BJ (cell line): Measurements from ENCODE around the gene COL8A1. TPM values are rescaled to one million over a fixed set of nuclear protein-coding genes. Genes with fewer than 3 reads are reported as not detected.

Source experiments
- CTCF ChIA-PET: fragments of 350-600 bp; formaldehyde crosslinking; extraction: SDS; loops from one replicate; lab custom pipeline; 2021; ENCODE audit warnings: antibody characterized with exemption, inconsistent platforms; lab: Yijun Ruan, JAX
- POLR2A ChIA-PET: fragments of 300-600 bp; sonication (Branson Sonifier 250); formaldehyde crosslinking; extraction: SDS; loops from one replicate; lab custom pipeline; 2021; ENCODE audit warnings: antibody characterized with exemption; lab: Charles Lee
- DNase-seq: peaks from one replicate; pipeline ENCODE4 v3.0.0-alpha.2; 2011; ENCODE audit warnings: low read depth
- H3K27me3 ChIP-seq: 2 replicates; pipeline ENCODE4 v1.6.0; 2011; ENCODE audit warnings: low read length; ENCODE audit not compliant: control insufficient read depth, insufficient read depth
- H3K36me3 ChIP-seq: 2 replicates; pipeline ENCODE4 v1.5.1; 2011; ENCODE audit warnings: low read length; ENCODE audit not compliant: control insufficient read depth, insufficient read depth
- H3K4me3 ChIP-seq: 2 replicates; pipeline ENCODE4 v1.5.1; 2011; ENCODE audit warnings: low read depth, mild to moderate bottlenecking, control low read depth, low read length
- polyA plus RNA-seq: library from polyadenylated mRNA; depleted of rRNA; stranded (reverse); fragments of >200 nt; gene quantifications from 2 replicates; pipeline ENCODE4 v1.2.3, GENCODE V29; 2011
- TF ChIP-seq, protein P1 (sequence below): IDR thresholded peaks from 2 replicates; pipeline ENCODE4 v1.5.1; 2011; ENCODE audit warnings: low read depth, mild to moderate bottlenecking, control low read depth, inconsistent platforms, low read length, moderate library complexity; ENCODE audit not compliant: insufficient read depth

Gene COL8A1
- polyA plus RNA-seq, 1 experiment = 186 TPM

DNA sequence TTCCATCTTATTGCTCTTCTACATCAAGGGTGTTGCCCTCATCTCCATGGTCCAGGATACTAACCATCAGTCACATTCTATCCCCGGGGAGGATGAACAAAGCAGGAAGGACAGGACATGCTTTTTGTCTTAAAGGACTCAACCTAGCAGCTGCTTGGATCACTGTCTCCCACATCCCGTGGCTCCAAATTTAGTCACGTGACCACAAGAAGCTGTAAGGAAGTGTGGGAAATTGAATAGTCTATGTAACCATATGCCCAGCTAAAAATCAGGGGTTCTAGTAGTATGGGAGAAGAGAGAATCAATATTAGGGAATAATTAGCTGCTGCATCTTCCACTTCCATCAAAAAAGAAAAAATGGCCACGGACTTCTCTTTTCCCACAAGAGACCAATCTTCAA is 161.0 kb downstream of the COL8A1 start:
- POLR2A ChIA-PET = no interaction called here
- Histone ChIP-seq H3K36me3 (peaks cover 1% of the 10 kb centered on the region), H3K27me3 (no peaks in the 10 kb centered on the region), H3K4me3 (no peak overlapping the region)
- DNase-seq = no peak
- TF ChIP-seq, protein P1, sequence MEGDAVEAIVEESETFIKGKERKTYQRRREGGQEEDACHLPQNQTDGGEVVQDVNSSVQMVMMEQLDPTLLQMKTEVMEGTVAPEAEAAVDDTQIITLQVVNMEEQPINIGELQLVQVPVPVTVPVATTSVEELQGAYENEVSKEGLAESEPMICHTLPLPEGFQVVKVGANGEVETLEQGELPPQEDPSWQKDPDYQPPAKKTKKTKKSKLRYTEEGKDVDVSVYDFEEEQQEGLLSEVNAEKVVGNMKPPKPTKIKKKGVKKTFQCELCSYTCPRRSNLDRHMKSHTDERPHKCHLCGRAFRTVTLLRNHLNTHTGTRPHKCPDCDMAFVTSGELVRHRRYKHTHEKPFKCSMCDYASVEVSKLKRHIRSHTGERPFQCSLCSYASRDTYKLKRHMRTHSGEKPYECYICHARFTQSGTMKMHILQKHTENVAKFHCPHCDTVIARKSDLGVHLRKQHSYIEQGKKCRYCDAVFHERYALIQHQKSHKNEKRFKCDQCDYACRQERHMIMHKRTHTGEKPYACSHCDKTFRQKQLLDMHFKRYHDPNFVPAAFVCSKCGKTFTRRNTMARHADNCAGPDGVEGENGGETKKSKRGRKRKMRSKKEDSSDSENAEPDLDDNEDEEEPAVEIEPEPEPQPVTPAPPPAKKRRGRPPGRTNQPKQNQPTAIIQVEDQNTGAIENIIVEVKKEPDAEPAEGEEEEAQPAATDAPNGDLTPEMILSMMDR = no peak
- CTCF ChIA-PET = interaction anchor here (0.6 to 1.1 kb wide), 3 partner anchors 9 to 138 kb away, joined by 3 to 8 read pairs (median 3); no protein-coding TSS in a partner anchor

DNA sequence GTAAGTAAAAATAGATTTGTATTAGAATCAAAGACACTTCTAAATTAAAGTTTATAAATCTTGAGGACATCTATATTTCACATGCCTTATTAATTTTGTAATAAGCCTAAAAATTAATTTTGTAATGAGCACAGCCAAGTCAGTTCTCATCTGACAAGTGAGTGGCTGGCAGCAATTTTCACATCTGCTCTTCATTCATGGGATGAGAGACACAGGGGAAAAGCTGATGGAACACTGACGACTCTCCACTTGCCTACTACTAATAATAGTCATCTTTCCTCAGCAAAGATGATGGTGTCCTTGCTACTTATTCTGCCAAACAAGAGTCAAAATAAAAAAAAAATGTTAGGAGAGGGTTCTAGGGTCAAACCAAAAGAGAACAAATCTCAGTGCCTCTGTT is 164.9 kb downstream of the COL8A1 start:
- ChIA-PET POLR2A (no interaction called here), CTCF (interaction anchor here (2.3 kb wide), 1 partner anchor 13 kb away, joined by 5 read pairs; no protein-coding TSS in a partner anchor)
- no peaks in the 10 kb centered on the region for H3K36me3 ChIP-seq
- DNase-seq = no peak
- TF ChIP-seq, protein P1 = no peak
- no peaks in the 10 kb centered on the region for H3K27me3 ChIP-seq
- H3K4me3 ChIP-seq = no peak overlapping the region

DNA sequence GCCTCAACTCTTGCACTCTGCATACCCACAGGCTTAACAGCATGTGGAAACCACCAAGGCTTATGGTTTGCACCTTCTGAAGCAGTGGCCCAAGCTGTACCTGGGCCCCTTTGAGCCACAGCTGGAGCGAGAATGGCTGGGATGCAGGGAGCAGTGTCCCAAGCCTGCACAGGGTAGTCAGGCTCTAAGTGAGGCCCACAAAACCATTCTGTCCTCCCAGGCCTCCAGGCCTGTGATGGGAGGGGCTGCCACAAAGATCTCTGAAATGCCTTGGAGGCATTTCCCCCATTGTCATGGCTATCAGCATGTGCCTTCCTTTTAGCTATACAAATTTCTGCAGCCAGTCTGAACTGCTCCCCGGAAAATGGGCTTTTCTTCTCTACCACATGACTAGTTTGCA is 166.8 kb downstream of the COL8A1 start:
- Histone ChIP-seq H3K27me3 (no peaks in the 10 kb centered on the region), H3K4me3 (no peak overlapping the region), H3K36me3 (no peaks in the 10 kb centered on the region)
- no peak for DNase-seq
- ChIA-PET CTCF (interaction anchor here (0.7 to 2.3 kb wide), 2 partner anchors 15 to 52 kb away, joined by 4 to 5 read pairs; no protein-coding TSS in a partner anchor), POLR2A (no interaction called here)
- TF ChIP-seq, protein P1 = no peak

DNA sequence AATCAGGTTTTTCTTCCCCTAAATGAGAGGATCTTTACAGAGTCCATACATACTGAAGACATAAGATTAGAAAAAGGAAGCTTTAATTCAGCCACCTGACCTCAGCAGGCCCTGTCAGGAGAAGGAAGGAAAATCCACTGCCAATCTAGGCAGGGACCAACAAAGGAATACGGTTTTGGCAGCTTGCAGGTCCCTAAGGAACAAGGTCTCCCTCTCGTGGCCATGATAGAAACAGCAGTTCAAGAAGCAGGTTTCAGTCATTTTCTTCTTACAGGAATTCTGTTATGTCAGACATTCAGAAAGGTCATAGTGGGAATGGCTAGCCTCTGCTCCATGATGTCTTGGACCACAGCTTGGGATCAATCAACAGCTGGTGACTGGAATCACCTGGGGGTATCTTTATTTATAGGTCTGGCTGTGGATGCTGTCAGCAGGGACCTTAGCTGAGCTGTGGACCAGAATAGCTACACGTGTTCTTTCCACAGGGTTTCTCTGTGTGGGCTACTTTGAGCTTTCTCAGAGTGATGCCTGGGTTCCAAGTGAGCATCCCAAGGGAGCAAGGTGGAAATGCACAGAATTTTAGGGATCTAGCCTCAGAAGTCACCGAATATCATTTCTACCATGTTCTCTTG is 169.9 kb downstream of the COL8A1 start:
- TF ChIP-seq, protein P1 = peak; percentile 94
- CTCF ChIA-PET = interaction anchor here (0.5 to 2.3 kb wide), 20 partner anchors 9 to 980 kb away, joined by 3 to 13 read pairs (median 4); partner anchors contain the start of gene CMSS1
- Histone ChIP-seq H3K4me3 (no peak overlapping the region), H3K36me3 (no peaks in the 10 kb centered on the region), H3K27me3 (peaks cover 2% of the 10 kb centered on the region; the same call in 1 of the 2 replicates)
- POLR2A ChIA-PET = interaction anchor here (0.5 to 0.6 kb wide), 2 partner anchors 19 to 791 kb away, joined by 3 to 4 read pairs; no protein-coding TSS in a partner anchor
- no peak for DNase-seq

DNA sequence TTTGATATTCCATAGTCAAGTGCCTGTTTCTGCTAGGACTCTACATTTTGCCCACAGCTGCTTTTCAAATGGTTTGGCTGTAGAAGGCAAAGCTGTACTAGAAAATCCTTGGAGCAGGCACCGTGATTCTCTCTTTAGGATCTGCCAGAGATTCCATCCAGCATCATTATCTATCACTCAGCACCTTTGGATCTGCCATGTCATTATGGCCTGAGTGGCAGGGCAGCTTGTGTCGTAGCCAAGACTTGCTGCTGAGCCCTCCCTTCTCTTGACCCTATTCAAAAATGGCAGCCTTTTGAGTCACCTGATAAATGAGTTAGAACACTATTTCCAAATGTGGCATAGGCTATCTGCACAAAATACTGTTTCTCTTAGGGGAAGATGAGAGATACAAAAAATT is 171.2 kb downstream of the COL8A1 start:
- no peak for DNase-seq
- no peak overlapping the region for H3K4me3 ChIP-seq
- no peaks in the 10 kb centered on the region for H3K36me3 ChIP-seq
- TF ChIP-seq, protein P1 = no peak
- POLR2A ChIA-PET = no interaction called here
- CTCF ChIA-PET = interaction anchor here (0.6 to 2.3 kb wide), 5 partner anchors 15 to 211 kb away, joined by 3 to 13 read pairs (median 3); no protein-coding TSS in a partner anchor
- H3K27me3 ChIP-seq = peaks cover 2% of the 10 kb centered on the region; the same call in 1 of the 2 replicates
